H9 (cell line): ENCODE data around the gene BIRC5. TPM values are rescaled to one million over a fixed set of nuclear protein-coding genes. Genes with fewer than 3 reads are reported as not detected.

Source experiments
- DNase-seq: peaks from one replicate; pipeline ENCODE4 v3.0.0-alpha.2; 2017
- H2AFZ ChIP-seq: one replicate; pipeline ENCODE4 v1.6.1; 2013; ENCODE audit warnings: mild to moderate bottlenecking, low read length, control low read depth, moderate library complexity
- H2AK5ac ChIP-seq: 2 replicates; pipeline ENCODE4 v1.6.1; 2013; ENCODE audit warnings: low read length, control low read depth, mixed read lengths; ENCODE audit not compliant: insufficient read length
- H2BK120ac ChIP-seq: one replicate; pipeline ENCODE4 v1.6.1; 2013; ENCODE audit warnings: low read depth, mild to moderate bottlenecking, low read length, control low read depth, inconsistent platforms; ENCODE audit not compliant: poor library complexity, severe bottlenecking
- H2BK12ac ChIP-seq: 2 replicates; pipeline ENCODE4 v1.6.1; 2013; ENCODE audit warnings: low read length, control low read depth, mixed read lengths, low read depth; ENCODE audit not compliant: insufficient read length
- H2BK15ac ChIP-seq: 2 replicates; pipeline ENCODE4 v1.6.1; 2013; ENCODE audit warnings: low read depth, low read length, control low read depth
- H2BK20ac ChIP-seq: one replicate; pipeline ENCODE4 v1.6.1; 2013; ENCODE audit warnings: low read depth, mild to moderate bottlenecking, low read length, control low read depth, inconsistent platforms; ENCODE audit not compliant: poor library complexity, severe bottlenecking
- H2BK5ac ChIP-seq: 2 replicates; pipeline ENCODE4 v1.6.1; 2013; ENCODE audit warnings: low read length, control low read depth, mixed read lengths; ENCODE audit not compliant: insufficient read length
- H3K14ac ChIP-seq: 2 replicates; pipeline ENCODE4 v1.6.1; 2013; ENCODE audit warnings: low read length, control low read depth; ENCODE audit not compliant: insufficient read depth
- H3K18ac ChIP-seq: 2 replicates; pipeline ENCODE4 v1.6.1; 2013; ENCODE audit warnings: low read depth, mild to moderate bottlenecking, mixed read lengths, low read length, control low read depth; ENCODE audit not compliant: insufficient read length
- H3K23ac ChIP-seq: 2 replicates; pipeline ENCODE4 v1.6.1; 2013; ENCODE audit warnings: low read length, control low read depth, mixed read lengths, low read depth; ENCODE audit not compliant: insufficient read length
- H3K23me2 ChIP-seq: 2 replicates; pipeline ENCODE4 v1.6.1; 2013; ENCODE audit warnings: low read depth, mild to moderate bottlenecking, mixed read lengths, low read length, control low read depth; ENCODE audit not compliant: insufficient read length, poor library complexity, severe bottlenecking
- H3K27ac ChIP-seq: 2 replicates; pipeline ENCODE4 v1.5.1; 2013; ENCODE audit warnings: low read length, control low read depth, mixed read lengths, low read depth; ENCODE audit not compliant: insufficient read length
- H3K27me3 ChIP-seq: 2 replicates; pipeline ENCODE4 v1.6.1; 2013; ENCODE audit warnings: low read length, control low read depth, inconsistent platforms; ENCODE audit not compliant: insufficient read depth
- H3K4ac ChIP-seq: 2 replicates; pipeline ENCODE4 v1.6.1; 2013; ENCODE audit warnings: low read depth, mild to moderate bottlenecking, control low read depth, inconsistent platforms, low read length, moderate library complexity
- H3K4me1 ChIP-seq: 2 replicates; pipeline ENCODE4 v1.6.1; 2013; ENCODE audit warnings: low read length, control low read depth, inconsistent platforms; ENCODE audit not compliant: insufficient read depth
- H3K4me2 ChIP-seq: 2 replicates; pipeline ENCODE4 v1.6.1; 2013; ENCODE audit warnings: low read length, control low read depth, mixed read lengths; ENCODE audit not compliant: insufficient read length, insufficient read depth
- H3K56ac ChIP-seq: 2 replicates; pipeline ENCODE4 v1.6.1; 2013; ENCODE audit warnings: low read depth, mild to moderate bottlenecking, mixed read lengths, low read length, control low read depth; ENCODE audit not compliant: insufficient read length
- H3K79me1 ChIP-seq: 2 replicates; pipeline ENCODE4 v1.6.1; 2013; ENCODE audit warnings: low read depth, mild to moderate bottlenecking, moderate library complexity, low read length, control low read depth, inconsistent platforms; ENCODE audit not compliant: insufficient read depth, poor library complexity, severe bottlenecking
- H3K79me2 ChIP-seq: 2 replicates; pipeline ENCODE4 v1.6.1; 2013; ENCODE audit warnings: low read length, control low read depth, inconsistent platforms; ENCODE audit not compliant: insufficient read depth
- H3K9ac ChIP-seq: 2 replicates; pipeline ENCODE4 v1.6.1; 2013; ENCODE audit warnings: low read length, control low read depth, mixed read lengths; ENCODE audit not compliant: insufficient read length; ENCODE audit errors: extremely low read depth
- H3K9me3 ChIP-seq: one replicate; pipeline ENCODE4 v1.6.1; 2013; ENCODE audit warnings: low read depth, low read length, inconsistent platforms; ENCODE audit not compliant: control insufficient read depth
- H3T11ph ChIP-seq: one replicate; pipeline ENCODE4 v1.6.1; 2013; ENCODE audit warnings: mild to moderate bottlenecking, low read length, control low read depth, inconsistent platforms
- H4K20me1 ChIP-seq: one replicate; pipeline ENCODE4 v1.6.1; 2013; ENCODE audit not compliant: control insufficient read depth, insufficient read length, insufficient read depth
- H4K5ac ChIP-seq: 2 replicates; pipeline ENCODE4 v1.6.1; 2013; ENCODE audit warnings: low read depth, mild to moderate bottlenecking, mixed read lengths, low read length, control low read depth; ENCODE audit not compliant: insufficient read length
- H4K8ac ChIP-seq: replicated peaks from 2 replicates; pipeline ENCODE4 v1.6.1; 2013; ENCODE audit warnings: low read length, control low read depth, mixed read lengths, low read depth; ENCODE audit not compliant: insufficient read length
- H4K91ac ChIP-seq: 2 replicates; pipeline ENCODE4 v1.6.1; 2013; ENCODE audit warnings: low read depth, mild to moderate bottlenecking, moderate library complexity, mixed read lengths, low read length, control low read depth; ENCODE audit not compliant: insufficient read length
- H3K27ac Mint-ChIP-seq, 3 experiments: 2 replicates in 2 of 3; 3 replicates in 1 of 3; pipeline ENCODE4 v1.8.0; 2020 to 2021; ENCODE audit warnings: mixed read lengths in 3 of 3, mild to moderate bottlenecking in 1 of 3, moderate library complexity in 1 of 3
- H3K27me3 Mint-ChIP-seq: 2 replicates; pipeline ENCODE4 v1.8.0; 2021; ENCODE audit warnings: low read depth, mild to moderate bottlenecking, moderate library complexity, mixed read lengths
- H3K36me3 Mint-ChIP-seq, 3 experiments: 2 replicates in 2 of 3; 3 replicates in 1 of 3; pipeline ENCODE4 v1.8.0; 2020 to 2021; ENCODE audit warnings: low read depth in 3 of 3, mixed read lengths in 3 of 3; ENCODE audit not compliant: insufficient read depth in 1 of 3
- H3K4me1 Mint-ChIP-seq, 2 experiments: 2 replicates each; pipeline ENCODE4 v1.8.0; 2020; ENCODE audit warnings: mixed read lengths in 2 of 2
- H3K4me3 Mint-ChIP-seq, 2 experiments: 2 replicates in 1 of 2; 3 replicates in 1 of 2; pipeline ENCODE4 v1.8.0; 2020 to 2021; ENCODE audit warnings: mild to moderate bottlenecking in 2 of 2, mixed read lengths in 2 of 2, moderate library complexity in 1 of 2
- H3K9me3 Mint-ChIP-seq, 2 experiments: 2 replicates in 1 of 2; 3 replicates in 1 of 2; pipeline ENCODE4 v1.8.0; 2020; ENCODE audit warnings: mild to moderate bottlenecking in 2 of 2, mixed read lengths in 2 of 2, moderate library complexity in 1 of 2
- CTCF ChIP-seq: fragments of 200-600 bp; sonication (generic); conservative IDR thresholded peaks from 3 replicates; pipeline ENCODE4 v1.8.0; 2021; ENCODE audit warnings: antibody characterized with exemption, mild to moderate bottlenecking
- WGBS: extraction: QIAGEN DNeasy Blood & Tissue Kit; methylation state at CpG from one replicate; pipeline ENCODE4 v1.1.7; 2013; ENCODE audit warnings: missing lambda C conversion rate, low lambda C conversion rate, mixed read lengths; ENCODE audit not compliant: insufficient read length; ENCODE audit errors: extremely low coverage; 5-methylcytosine and 5-hydroxymethylcytosine counted together
- total RNA-seq: library from RNA; stranded (reverse); gene quantifications from 2 replicates; pipeline ENCODE4 v1.2.1, GENCODE V29; 2021

BIRC5 gene
- total RNA-seq, 1 experiment from 2014 or later: 97.8 TPM

DNA sequence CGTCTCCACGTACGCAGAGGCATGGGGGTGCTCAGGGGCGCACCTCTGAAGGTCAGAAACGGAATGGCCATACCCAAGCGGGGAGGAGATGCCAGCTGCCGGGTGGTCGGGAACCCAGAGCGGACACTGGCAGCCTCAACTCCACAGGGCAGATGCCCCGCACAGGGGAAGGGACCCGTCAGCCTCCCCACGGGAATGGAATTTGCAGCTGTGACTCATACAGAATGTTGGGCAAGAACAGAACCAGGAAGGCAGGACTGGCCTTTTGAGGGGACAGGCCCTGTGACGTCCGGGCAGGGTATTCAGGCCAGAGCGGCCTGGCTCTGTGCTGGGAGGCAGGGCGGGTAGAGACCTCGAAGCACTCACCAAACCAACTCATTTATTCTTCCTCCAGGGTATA lies 34.7 kb upstream of the BIRC5 start:
- H4K8ac ChIP-seq: no peak overlapping the region
- H3K4me2 ChIP-seq: no peak overlapping the region
- no peaks in the 10 kb centered on the region for H3K23me2 ChIP-seq
- peaks cover 56 to 82% (median 80%) of the 10 kb centered on the region in 3 experiments for H3K36me3 Mint-ChIP-seq
- H2BK12ac ChIP-seq: no peak overlapping the region
- no peaks in the 10 kb centered on the region for H4K20me1 ChIP-seq
- H3K27ac ChIP-seq: no peak overlapping the region
- H3K9ac ChIP-seq: no peak overlapping the region
- H3K14ac ChIP-seq: no peak overlapping the region
- no peaks in the 10 kb centered on the region for H3K79me2 ChIP-seq
- no peak overlapping the region for H3K56ac ChIP-seq
- H3K4me1 ChIP-seq: no peaks in the 10 kb centered on the region
- no peak overlapping the region; a peak in 1 of 7 replicates for H3K27ac Mint-ChIP-seq
- H2AK5ac ChIP-seq: no peak overlapping the region
- no peak overlapping the region for H3T11ph ChIP-seq
- no peak overlapping the region for H3K4me3 Mint-ChIP-seq
- peaks cover 16 to 26% of the 10 kb centered on the region in 2 experiments for H3K4me1 Mint-ChIP-seq
- H2BK120ac ChIP-seq: no peak overlapping the region
- no peak overlapping the region for H3K4ac ChIP-seq
- no peaks in the 10 kb centered on the region; a peak in 1 of 5 replicates for H3K9me3 Mint-ChIP-seq
- no peaks in the 10 kb centered on the region; the same call in 1 of the 2 replicates for H3K27me3 Mint-ChIP-seq
- DNase-seq: no peak
- no CpG with 5 or more reads among the region's 17 CpGs for WGBS
- H2BK15ac ChIP-seq: no peak overlapping the region
- H2AFZ ChIP-seq: no peak overlapping the region
- no peak overlapping the region for H4K5ac ChIP-seq
- no peaks in the 10 kb centered on the region for H3K9me3 ChIP-seq
- no peaks in the 10 kb centered on the region for H3K27me3 ChIP-seq
- peaks cover 2% of the 10 kb centered on the region for H3K79me1 ChIP-seq
- no peak overlapping the region for H2BK5ac ChIP-seq
- no peak overlapping the region for H4K91ac ChIP-seq
- H2BK20ac ChIP-seq: no peak overlapping the region
- no peak overlapping the region for H3K23ac ChIP-seq
- TF ChIP-seq CTCF: no peak
- no peak overlapping the region for H3K18ac ChIP-seq
